ENCODE results near the gene PHLDB2.

Gene PHLDB2

DNA sequence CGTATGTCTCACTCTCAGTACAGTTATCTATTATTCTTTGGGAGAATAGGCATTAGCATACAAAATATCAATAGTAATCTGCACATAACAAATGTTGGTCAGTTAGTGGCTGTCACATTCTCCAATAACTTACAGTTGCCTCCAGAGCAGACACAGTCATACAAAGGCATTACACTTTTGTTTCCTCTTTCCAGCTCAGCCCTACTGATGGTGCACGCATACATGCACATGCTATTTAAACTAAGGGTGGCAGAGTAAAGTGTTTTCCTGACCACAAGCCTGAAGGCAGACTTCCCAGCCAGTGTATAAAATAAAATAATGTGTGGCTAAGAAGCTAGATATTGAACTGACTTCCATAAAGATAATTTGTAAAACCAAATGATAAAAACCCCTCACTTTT is 47.6 kb downstream of the PHLDB2 start:
- no peaks in the 10 kb centered on the region for H3K4me1 ChIP-seq (ENCODE audit: insufficient read depth, insufficient read length)
- H3K9me3 ChIP-seq (ENCODE audit: insufficient read depth, low read length) = no peaks in the 10 kb centered on the region
- no peak for TF ChIP-seq YY1 (IDR thresholded peaks at IDR 0.05; ENCODE audit: insufficient read depth, insufficient read length)
- TF ChIP-seq SUZ12 (IDR thresholded peaks at IDR 0.05; ENCODE audit: extremely low read depth, insufficient read depth, insufficient read length) = no peak
- TF ChIP-seq ZNF274 (IDR thresholded peaks at IDR 0.05; ENCODE audit: low read depth, low read length) = no peak
- H3K36me3 ChIP-seq (ENCODE audit: insufficient read depth, insufficient read length, low read length) = peaks cover 18% of the 10 kb centered on the region
- H3K4me3 ChIP-seq (ENCODE audit: insufficient read length, low read depth) = no peak overlapping the region
- no peak overlapping the region for H3K9ac ChIP-seq (ENCODE audit: insufficient read length, low read depth)
- H3K27me3 ChIP-seq (ENCODE audit: insufficient read depth, insufficient read length) = no peaks in the 10 kb centered on the region
- DNase-seq (ENCODE audit: low read depth, low spot score) = no peak

DNA sequence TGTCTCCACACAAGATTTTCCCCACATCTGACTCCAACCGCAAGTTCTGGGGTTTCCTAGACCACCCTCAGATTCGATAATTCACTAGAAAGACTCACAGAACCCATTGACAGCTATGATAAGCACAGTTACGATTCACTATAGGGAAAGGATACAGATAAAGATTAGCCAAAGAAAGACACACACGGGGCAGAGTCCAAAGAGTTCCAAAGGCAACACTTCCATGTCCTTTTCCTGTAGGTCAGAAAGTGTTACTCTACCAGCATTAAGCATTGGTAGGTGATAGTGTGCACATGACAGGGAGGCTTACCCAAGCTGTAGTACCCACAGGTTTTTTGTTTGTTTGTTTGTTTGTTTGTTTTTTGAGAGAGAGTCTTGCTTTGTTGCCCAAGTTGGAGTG is 48.1 kb downstream of the PHLDB2 start:
- no peak for TF ChIP-seq YY1 (IDR thresholded peaks at IDR 0.05; ENCODE audit: insufficient read depth, insufficient read length)
- Histone ChIP-seq H3K9me3 (ENCODE audit: insufficient read depth, low read length) (no peaks in the 10 kb centered on the region), H3K36me3 (ENCODE audit: insufficient read depth, insufficient read length, low read length) (peaks cover 18% of the 10 kb centered on the region), H3K4me1 (ENCODE audit: insufficient read depth, insufficient read length) (no peaks in the 10 kb centered on the region), H3K9ac (ENCODE audit: insufficient read length, low read depth) (no peak overlapping the region), H3K27me3 (ENCODE audit: insufficient read depth, insufficient read length) (no peaks in the 10 kb centered on the region), H3K4me3 (ENCODE audit: insufficient read length, low read depth) (no peak overlapping the region)
- DNase-seq (ENCODE audit: low read depth, low spot score) = no peak

DNA sequence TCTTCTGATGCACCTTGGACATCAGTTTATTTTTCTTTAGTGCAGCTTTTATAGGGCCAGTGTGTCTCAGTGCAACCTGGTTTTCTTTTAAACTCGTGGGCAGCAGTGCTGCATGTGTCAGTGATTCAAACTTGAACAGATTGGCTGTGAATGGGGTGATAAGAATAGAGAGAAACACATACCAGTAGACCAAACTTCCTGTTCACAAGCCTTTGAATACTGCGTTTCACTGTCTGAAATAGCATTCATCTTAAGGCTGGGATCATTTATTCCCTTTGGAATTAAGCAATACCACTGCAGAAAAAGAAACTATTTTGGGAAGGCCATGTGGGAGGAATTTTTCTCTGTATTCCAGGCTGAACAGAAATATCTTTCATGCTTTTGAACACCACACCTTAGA is 51.7 kb downstream of the PHLDB2 start:
- H3K9me3 ChIP-seq (ENCODE audit: insufficient read depth, low read length) = no peaks in the 10 kb centered on the region
- H3K36me3 ChIP-seq (ENCODE audit: insufficient read depth, insufficient read length, low read length) = peaks cover 36% of the 10 kb centered on the region
- H3K4me3 ChIP-seq (ENCODE audit: insufficient read length, low read depth) = no peak overlapping the region
- no peak for TF ChIP-seq SUZ12 (IDR thresholded peaks at IDR 0.05; ENCODE audit: extremely low read depth, insufficient read depth, insufficient read length)
- no peak for TF ChIP-seq ZNF274 (IDR thresholded peaks at IDR 0.05; ENCODE audit: low read depth, low read length)
- TF ChIP-seq YY1 (IDR thresholded peaks at IDR 0.05; ENCODE audit: insufficient read depth, insufficient read length) = no peak
- no peaks in the 10 kb centered on the region for H3K4me1 ChIP-seq (ENCODE audit: insufficient read depth, insufficient read length)
- no peak for DNase-seq (ENCODE audit: low read depth, low spot score)
- H3K27me3 ChIP-seq (ENCODE audit: insufficient read depth, insufficient read length) = no peaks in the 10 kb centered on the region
- no peak overlapping the region for H3K9ac ChIP-seq (ENCODE audit: insufficient read length, low read depth)

DNA sequence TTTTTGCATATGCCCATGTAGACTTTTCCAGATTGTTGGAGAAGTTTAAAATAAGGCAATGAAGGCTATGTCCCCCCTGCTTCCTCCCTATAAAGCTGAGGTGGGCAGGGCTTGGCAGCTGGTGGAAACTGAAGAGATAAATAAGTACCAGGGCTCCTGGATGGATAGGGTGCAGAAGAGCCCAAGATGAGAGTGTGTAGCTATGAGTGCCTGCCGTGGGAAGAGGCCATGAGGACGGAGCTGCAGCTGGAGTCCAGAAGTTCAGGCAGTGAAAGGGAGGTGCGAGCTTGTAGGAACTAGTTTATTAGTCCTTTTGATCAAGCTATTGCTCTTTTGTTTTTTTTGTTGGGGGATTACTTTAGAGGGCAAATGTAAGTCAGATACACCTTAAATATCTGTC is 52.4 kb downstream of the PHLDB2 start:
- H3K9ac ChIP-seq (ENCODE audit: insufficient read length, low read depth) = no peak overlapping the region
- H3K4me1 ChIP-seq (ENCODE audit: insufficient read depth, insufficient read length) = no peaks in the 10 kb centered on the region
- no peaks in the 10 kb centered on the region for H3K9me3 ChIP-seq (ENCODE audit: insufficient read depth, low read length)
- TF ChIP-seq SUZ12 (IDR thresholded peaks at IDR 0.05; ENCODE audit: extremely low read depth, insufficient read depth, insufficient read length) (no peak), YY1 (IDR thresholded peaks at IDR 0.05; ENCODE audit: insufficient read depth, insufficient read length) (no peak)
- H3K36me3 ChIP-seq (ENCODE audit: insufficient read depth, insufficient read length, low read length) = peaks cover 38% of the 10 kb centered on the region
- H3K4me3 ChIP-seq (ENCODE audit: insufficient read length, low read depth) = no peak overlapping the region
- no peaks in the 10 kb centered on the region for H3K27me3 ChIP-seq (ENCODE audit: insufficient read depth, insufficient read length)
- DNase-seq (ENCODE audit: low read depth, low spot score) = no peak

DNA sequence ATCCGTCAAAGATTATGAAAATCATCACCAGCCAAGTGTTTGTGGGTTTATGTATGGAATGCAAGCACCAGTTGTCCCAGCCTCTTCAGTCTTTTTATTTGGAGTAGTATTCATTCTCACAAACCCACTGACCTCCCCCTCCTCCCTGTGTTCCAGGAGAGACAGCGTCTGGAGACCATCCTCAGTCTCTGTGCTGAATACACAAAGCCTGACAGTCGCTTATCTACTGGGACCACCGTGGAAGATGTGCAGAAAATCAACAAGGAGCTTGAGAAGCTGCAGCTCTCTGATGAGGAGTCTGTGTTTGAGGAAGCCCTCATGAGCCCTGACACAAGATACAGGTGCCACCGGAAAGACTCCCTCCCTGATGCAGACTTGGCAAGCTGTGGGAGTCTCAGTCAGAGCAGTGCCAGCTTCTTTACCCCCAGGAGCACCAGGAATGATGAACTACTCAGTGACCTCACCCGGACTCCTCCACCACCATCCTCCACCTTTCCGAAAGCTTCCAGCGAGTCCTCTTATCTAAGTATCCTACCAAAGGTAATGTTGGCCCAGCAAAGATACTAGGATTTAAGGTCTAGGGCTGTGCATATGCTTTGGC is 54.2 kb downstream of the PHLDB2 start:
- Histone ChIP-seq H3K4me3 (ENCODE audit: insufficient read length, low read depth) (no peak overlapping the region), H3K27me3 (ENCODE audit: insufficient read depth, insufficient read length) (no peaks in the 10 kb centered on the region), H3K9ac (ENCODE audit: insufficient read length, low read depth) (no peak overlapping the region), H3K9me3 (ENCODE audit: insufficient read depth, low read length) (no peaks in the 10 kb centered on the region), H3K36me3 (ENCODE audit: insufficient read depth, insufficient read length, low read length) (peaks cover 37% of the 10 kb centered on the region), H3K4me1 (ENCODE audit: insufficient read depth, insufficient read length) (no peaks in the 10 kb centered on the region)
- TF ChIP-seq ZNF274 (IDR thresholded peaks at IDR 0.05; ENCODE audit: low read depth, low read length) (no peak), SUZ12 (IDR thresholded peaks at IDR 0.05; ENCODE audit: extremely low read depth, insufficient read depth, insufficient read length) (no peak), YY1 (IDR thresholded peaks at IDR 0.05; ENCODE audit: insufficient read depth, insufficient read length) (no peak)
- no peak for DNase-seq (ENCODE audit: low read depth, low spot score)

DNA sequence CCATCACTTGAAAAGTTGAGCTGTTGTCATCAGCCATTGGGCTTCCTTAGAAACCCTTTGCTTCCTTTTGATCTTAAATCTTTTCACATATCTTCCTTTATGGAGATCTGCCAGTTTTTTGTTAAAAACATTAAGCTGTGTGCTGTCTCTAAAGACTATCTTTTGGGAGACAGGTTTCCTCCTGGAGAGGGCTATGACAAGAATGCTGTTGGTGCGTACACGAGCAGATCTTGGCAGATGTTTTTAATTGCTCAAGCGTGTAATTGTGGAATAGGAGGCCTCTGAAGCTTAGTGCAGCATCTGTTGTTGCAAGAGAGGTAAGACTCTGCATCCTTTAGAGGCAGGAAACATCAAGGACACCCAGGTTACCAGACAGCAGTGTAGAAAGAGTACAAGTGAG is 56.8 kb downstream of the PHLDB2 start:
- no peak for DNase-seq (ENCODE audit: low read depth, low spot score)
- Histone ChIP-seq H3K9me3 (ENCODE audit: insufficient read depth, low read length) (no peaks in the 10 kb centered on the region), H3K9ac (ENCODE audit: insufficient read length, low read depth) (no peak overlapping the region), H3K27me3 (ENCODE audit: insufficient read depth, insufficient read length) (no peaks in the 10 kb centered on the region), H3K4me1 (ENCODE audit: insufficient read depth, insufficient read length) (no peaks in the 10 kb centered on the region), H3K36me3 (ENCODE audit: insufficient read depth, insufficient read length, low read length) (peaks cover 52% of the 10 kb centered on the region), H3K4me3 (ENCODE audit: insufficient read length, low read depth) (no peak overlapping the region)
- TF ChIP-seq YY1 (IDR thresholded peaks at IDR 0.05; ENCODE audit: insufficient read depth, insufficient read length) (no peak), ZNF274 (IDR thresholded peaks at IDR 0.05; ENCODE audit: low read depth, low read length) (no peak), SUZ12 (IDR thresholded peaks at IDR 0.05; ENCODE audit: extremely low read depth, insufficient read depth, insufficient read length) (no peak)

DNA sequence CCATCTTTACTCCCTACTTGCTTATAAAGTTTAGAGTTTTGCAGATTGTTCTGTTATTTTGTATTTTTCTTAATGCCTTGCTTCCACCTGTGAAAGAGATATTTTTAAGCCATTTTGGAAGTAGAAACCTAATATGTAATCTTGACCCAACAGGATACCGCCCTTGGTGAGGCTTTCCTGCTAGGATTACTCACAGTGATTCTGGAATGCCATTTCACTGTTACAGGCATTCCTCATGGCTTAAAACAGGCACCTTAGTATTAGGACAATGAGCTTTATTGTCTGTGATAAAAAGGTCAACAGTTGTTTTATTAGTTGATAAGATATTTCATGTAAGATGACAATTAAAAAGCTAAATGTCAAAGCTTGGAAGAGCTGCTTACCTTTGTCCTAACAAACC is 58.2 kb downstream of the PHLDB2 start:
- Histone ChIP-seq H3K4me1 (ENCODE audit: insufficient read depth, insufficient read length) (no peaks in the 10 kb centered on the region), H3K9me3 (ENCODE audit: insufficient read depth, low read length) (no peaks in the 10 kb centered on the region), H3K36me3 (ENCODE audit: insufficient read depth, insufficient read length, low read length) (peaks cover 54% of the 10 kb centered on the region), H3K27me3 (ENCODE audit: insufficient read depth, insufficient read length) (no peaks in the 10 kb centered on the region), H3K4me3 (ENCODE audit: insufficient read length, low read depth) (no peak overlapping the region), H3K9ac (ENCODE audit: insufficient read length, low read depth) (no peak overlapping the region)
- peak; percentile 35 for DNase-seq (ENCODE audit: low read depth, low spot score)
- TF ChIP-seq YY1 (IDR thresholded peaks at IDR 0.05; ENCODE audit: insufficient read depth, insufficient read length) (no peak), ZNF274 (IDR thresholded peaks at IDR 0.05; ENCODE audit: low read depth, low read length) (no peak), SUZ12 (IDR thresholded peaks at IDR 0.05; ENCODE audit: extremely low read depth, insufficient read depth, insufficient read length) (no peak)
